Activated CD8-positive, alpha-beta T cell treated with anti-CD3 and anti-CD28 coated beads for 36 hours (primary cell): Measurements from ENCODE around the gene RNF144A. TPM values are rescaled to one million over a fixed set of nuclear protein-coding genes. Genes with fewer than 3 reads are reported as not detected.

Experiments
- ATAC-seq: fragments of 200-7000 bp; cut with Tn5 transposase; one replicate; pipeline ENCODE4 v1.10.0; 2021; ENCODE audit warnings: mild to moderate bottlenecking, moderate library complexity
- CTCF ChIA-PET: fragments of 350-600 bp; sonication (Branson Sonifier 250); formaldehyde crosslinking; loops from one replicate; lab custom pipeline; 2021; ENCODE audit warnings: antibody characterized with exemption; lab: Charles Lee
- POLR2A ChIA-PET: fragments of 350-600 bp; sonication (Branson Sonifier 250); formaldehyde crosslinking; loops from one replicate; lab custom pipeline; 2021; ENCODE audit warnings: antibody characterized with exemption; lab: Charles Lee
- DNase-seq: peaks from one replicate; pipeline ENCODE4 v3.0.0-alpha.2; 2020
- H3K27ac Mint-ChIP-seq: one replicate; pipeline ENCODE4 v1.8.0; 2021; ENCODE audit warnings: mild to moderate bottlenecking, mixed read lengths
- H3K27me3 Mint-ChIP-seq: one replicate; pipeline ENCODE4 v1.8.0; 2021; ENCODE audit warnings: mixed read lengths
- H3K36me3 Mint-ChIP-seq: one replicate; pipeline ENCODE4 v1.8.0; 2021; ENCODE audit warnings: low read depth, mixed read lengths
- H3K4me1 Mint-ChIP-seq: one replicate; pipeline ENCODE4 v1.8.0; 2021; ENCODE audit warnings: low read depth, mixed read lengths
- H3K4me3 Mint-ChIP-seq: one replicate; pipeline ENCODE4 v1.8.0; 2021; ENCODE audit warnings: mild to moderate bottlenecking, moderate library complexity, mixed read lengths
- H3K9me3 Mint-ChIP-seq: one replicate; pipeline ENCODE4 v1.8.0; 2021; ENCODE audit warnings: mixed read lengths
- intact Hi-C: fragments of 100-400 bp; cut with micrococcal nuclease; formaldehyde crosslinking; loops from one replicate; pipeline ENCODE4 v1.10.0; 2022
- total RNA-seq, 2 experiments: library from RNA; stranded (reverse); gene quantifications; one replicate each; pipeline ENCODE4 v1.2.3, GENCODE V29; 2021
- TF ChIP-seq, protein P1 (sequence below): fragments of 200-600 bp; IDR thresholded peaks from one replicate; pipeline ENCODE4 v1.8.0; 2022; ENCODE audit warnings: antibody characterized with exemption, mild to moderate bottlenecking

Gene RNF144A
- total RNA-seq, 2 experiments from 2014 or later: 32.6 to 36.5 TPM

DNA sequence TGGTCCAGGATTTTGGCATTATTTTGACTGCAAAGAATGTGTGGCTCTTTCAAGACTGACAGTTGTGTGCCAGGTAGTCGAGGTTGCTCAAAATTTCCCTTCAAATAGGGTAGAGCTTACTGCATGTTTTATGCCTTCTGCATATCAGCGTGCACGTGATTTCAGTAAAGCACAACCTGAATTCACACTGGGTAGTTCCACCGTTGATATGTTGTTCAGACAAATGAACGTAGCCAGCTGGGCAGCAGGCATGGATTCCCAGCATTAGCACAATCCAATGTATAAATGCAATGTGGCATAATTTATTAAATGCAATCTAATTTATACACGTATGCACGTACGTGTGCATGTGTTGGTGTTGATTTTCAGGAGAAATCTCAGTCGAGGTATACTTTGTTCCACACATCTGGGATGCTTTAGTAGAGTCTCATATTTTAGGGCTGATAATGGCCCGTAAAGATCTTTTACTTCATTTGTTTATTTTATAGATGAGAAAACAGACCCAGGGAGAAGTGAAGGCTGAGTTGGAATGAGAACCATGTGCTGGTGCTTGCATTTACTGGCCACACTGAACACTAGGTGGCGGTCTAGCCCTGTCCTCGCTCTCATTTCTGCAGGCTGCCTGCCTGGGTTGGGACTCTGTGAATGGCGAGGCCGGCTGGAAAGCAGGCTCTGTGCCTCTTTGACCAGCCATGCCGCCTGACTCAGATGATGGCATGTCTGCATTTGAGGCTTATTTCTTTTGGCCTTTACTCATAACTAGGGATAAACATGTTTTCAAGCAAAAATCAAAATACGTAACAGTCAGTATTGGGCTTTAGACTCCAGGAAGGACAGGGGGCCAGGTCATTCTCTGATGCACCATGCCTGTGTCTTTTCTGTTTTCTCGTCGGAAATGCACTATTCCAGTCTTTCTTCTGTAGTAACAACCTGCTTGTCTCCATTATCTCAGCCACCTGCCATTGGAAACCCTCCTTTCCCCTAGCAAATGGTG, 120.4 kb downstream of the RNF144A start:
- H3K27me3 Mint-ChIP-seq: no peaks in the 10 kb centered on the region
- H3K9me3 Mint-ChIP-seq: no peaks in the 10 kb centered on the region
- intact Hi-C loops: no loop called here
- ChIA-PET CTCF (interaction anchor here (0.7 to 1.5 kb wide), 4 partner anchors 11 to 210 kb away, joined by 3 to 5 read pairs (median 3); no protein-coding TSS in a partner anchor), POLR2A (interaction anchor here (1.0 kb wide), 1 partner anchor 118 kb away, joined by 3 read pairs; no protein-coding TSS in a partner anchor)
- no peak overlapping the region for H3K4me3 Mint-ChIP-seq
- H3K36me3 Mint-ChIP-seq: peaks cover 25% of the 10 kb centered on the region
- H3K4me1 Mint-ChIP-seq: no peaks in the 10 kb centered on the region
- no peak overlapping the region for H3K27ac Mint-ChIP-seq
- DNase-seq (peak; percentile 63), ATAC-seq (peak; percentile 74)
- TF ChIP-seq, protein P1, sequence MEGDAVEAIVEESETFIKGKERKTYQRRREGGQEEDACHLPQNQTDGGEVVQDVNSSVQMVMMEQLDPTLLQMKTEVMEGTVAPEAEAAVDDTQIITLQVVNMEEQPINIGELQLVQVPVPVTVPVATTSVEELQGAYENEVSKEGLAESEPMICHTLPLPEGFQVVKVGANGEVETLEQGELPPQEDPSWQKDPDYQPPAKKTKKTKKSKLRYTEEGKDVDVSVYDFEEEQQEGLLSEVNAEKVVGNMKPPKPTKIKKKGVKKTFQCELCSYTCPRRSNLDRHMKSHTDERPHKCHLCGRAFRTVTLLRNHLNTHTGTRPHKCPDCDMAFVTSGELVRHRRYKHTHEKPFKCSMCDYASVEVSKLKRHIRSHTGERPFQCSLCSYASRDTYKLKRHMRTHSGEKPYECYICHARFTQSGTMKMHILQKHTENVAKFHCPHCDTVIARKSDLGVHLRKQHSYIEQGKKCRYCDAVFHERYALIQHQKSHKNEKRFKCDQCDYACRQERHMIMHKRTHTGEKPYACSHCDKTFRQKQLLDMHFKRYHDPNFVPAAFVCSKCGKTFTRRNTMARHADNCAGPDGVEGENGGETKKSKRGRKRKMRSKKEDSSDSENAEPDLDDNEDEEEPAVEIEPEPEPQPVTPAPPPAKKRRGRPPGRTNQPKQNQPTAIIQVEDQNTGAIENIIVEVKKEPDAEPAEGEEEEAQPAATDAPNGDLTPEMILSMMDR: peak; percentile 72

DNA sequence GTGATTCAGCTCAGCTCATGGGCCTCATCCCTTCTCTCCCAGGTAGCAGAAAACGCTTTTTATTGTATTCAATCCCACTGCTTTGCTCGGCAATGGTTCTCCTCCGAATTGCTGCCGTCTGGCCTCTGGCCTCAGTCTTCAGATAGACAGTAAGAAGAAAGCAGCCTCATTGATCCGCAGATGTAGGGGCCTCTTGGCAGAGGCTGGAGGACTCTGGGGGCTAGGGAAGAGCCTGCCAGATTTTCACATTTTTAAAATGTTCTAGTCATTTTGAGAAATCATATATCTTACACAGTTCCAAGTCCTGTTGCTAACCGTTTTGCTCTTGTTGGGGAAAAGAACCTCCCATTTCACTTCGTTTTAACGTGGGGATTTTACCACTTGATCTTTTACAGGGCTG, 123.3 kb downstream of the RNF144A start:
- Mint-ChIP-seq H3K4me3 (no peak overlapping the region), H3K9me3 (no peaks in the 10 kb centered on the region), H3K27me3 (no peaks in the 10 kb centered on the region), H3K27ac (no peak overlapping the region), H3K4me1 (peaks cover 6% of the 10 kb centered on the region), H3K36me3 (peaks cover 27% of the 10 kb centered on the region)
- intact Hi-C loops: loop anchor here (5.0 kb wide), 1 partner anchor 213 kb away; no protein-coding TSS in a partner anchor
- no peak for DNase-seq
- TF ChIP-seq, protein P1: no peak
- no peak for ATAC-seq
- POLR2A ChIA-PET: no interaction called here
- CTCF ChIA-PET: interaction anchor here (1.8 kb wide), 1 partner anchor 11 kb away, joined by 6 read pairs; no protein-coding TSS in a partner anchor

DNA sequence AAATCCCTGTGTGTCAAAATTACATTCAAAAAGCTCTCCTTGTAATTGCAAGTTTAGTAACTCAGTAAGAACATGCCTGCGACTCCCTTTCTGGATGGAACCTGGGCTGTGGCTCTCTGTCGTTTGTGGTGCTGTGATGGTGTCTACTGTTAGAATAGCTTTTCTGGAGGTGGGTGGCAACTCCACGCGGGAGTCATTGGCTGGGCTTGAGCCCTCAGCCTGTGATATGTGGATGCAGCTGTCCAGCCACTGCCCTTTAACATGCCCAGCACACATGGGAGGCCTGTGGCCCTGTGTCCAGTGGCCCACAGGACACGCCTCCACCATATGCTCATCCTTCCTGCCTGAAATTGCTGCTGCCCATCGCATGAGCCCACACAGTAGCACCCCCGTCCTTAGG, 124.2 kb downstream of the RNF144A start:
- ChIA-PET POLR2A (no interaction called here), CTCF (interaction anchor here (1.4 to 1.8 kb wide), 2 partner anchors 12 to 144 kb away, joined by 6 read pairs; no protein-coding TSS in a partner anchor)
- Mint-ChIP-seq H3K4me3 (no peak overlapping the region), H3K27ac (no peak overlapping the region), H3K36me3 (peaks cover 28% of the 10 kb centered on the region), H3K4me1 (peaks cover 12% of the 10 kb centered on the region), H3K9me3 (no peaks in the 10 kb centered on the region), H3K27me3 (no peaks in the 10 kb centered on the region)
- TF ChIP-seq, protein P1: no peak
- ATAC-seq (no peak), DNase-seq (no peak)
- intact Hi-C loops: loop anchor here (5.0 kb wide), 1 partner anchor 214 kb away; no protein-coding TSS in a partner anchor

DNA sequence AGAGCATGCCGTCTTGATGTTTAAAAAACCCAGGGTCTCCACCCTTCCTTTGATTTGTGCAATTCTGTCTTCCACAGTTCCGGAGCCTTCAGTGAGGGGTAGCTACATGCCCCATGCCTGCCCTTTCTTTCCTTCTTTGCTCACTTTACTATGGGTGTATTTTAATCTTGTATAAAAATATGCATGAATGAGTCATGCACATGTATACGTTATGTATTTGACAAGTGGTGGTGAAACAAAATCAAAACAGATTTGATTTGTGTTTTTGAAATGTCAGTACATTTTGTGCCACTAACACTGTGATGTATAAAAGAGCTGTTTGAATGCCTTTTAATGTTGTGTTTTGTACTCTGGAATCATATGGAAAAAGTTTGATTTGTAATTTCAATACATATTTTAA, 126.5 kb downstream of the RNF144A start:
- Mint-ChIP-seq H3K27me3 (no peaks in the 10 kb centered on the region), H3K36me3 (peaks cover 30% of the 10 kb centered on the region), H3K27ac (no peak overlapping the region), H3K4me1 (peaks cover 22% of the 10 kb centered on the region), H3K4me3 (no peak overlapping the region), H3K9me3 (no peaks in the 10 kb centered on the region)
- DNase-seq: no peak
- intact Hi-C loops: loop anchor here (1.0 to 5.0 kb wide), 2 partner anchors 146 to 216 kb away; no protein-coding TSS in a partner anchor
- ChIA-PET POLR2A (interaction anchor here (1.4 kb wide), 1 partner anchor 166 kb away, joined by 4 read pairs; the partner anchor contains the start of gene RSAD2), CTCF (interaction anchor here (0.8 to 3.4 kb wide), 44 partner anchors 8 to 315 kb away, joined by 3 to 51 read pairs (median 6); partner anchors contain the start of gene RSAD2)
- TF ChIP-seq, protein P1: no peak
- ATAC-seq: no peak
